HG03066 (cell line): ENCODE data around the gene AGPS.

Experiments
- ATAC-seq: cut with Tn5 transposase; IDR thresholded peaks from one replicate; pipeline ENCODE4 v1.9.1; 2021; ENCODE audit warnings: low read depth; ENCODE audit not compliant: unreplicated experiment

Gene AGPS

GRCh38 chr2:177582000-177582399 is 189.4 kb downstream of the AGPS start:
- no peak for ATAC-seq

GRCh38 chr2:177584030-177584692 is 191.6 kb downstream of the AGPS start:
- no peak for ATAC-seq

GRCh38 chr2:177585234-177585863 is 192.8 kb downstream of the AGPS start:
- no peak for ATAC-seq

GRCh38 chr2:177586154-177586553 is 193.6 kb downstream of the AGPS start:
- ATAC-seq = no peak

- no peak for ATAC-seq
These were observed 194.8 kb downstream of the AGPS start for GRCh38 chr2:177587371-177587770.

GRCh38 chr2:177588671-177589070 is 196.1 kb downstream of the AGPS start:
- no peak for ATAC-seq

- ATAC-seq = no peak
These were observed 196.6 kb downstream of the AGPS start for GRCh38 chr2:177589186-177589585.

- no peak for ATAC-seq
These were observed 199.8 kb downstream of the AGPS start for GRCh38 chr2:177592397-177592796.

- ATAC-seq = no peak
These were observed 200.4 kb downstream of the AGPS start for GRCh38 chr2:177592945-177593344.

- no peak for ATAC-seq
These were observed 200.8 kb downstream of the AGPS start for GRCh38 chr2:177593402-177593801.
